ENCODE data around the gene TMIGD2. TPM values are rescaled to one million over a fixed set of nuclear protein-coding genes. Genes with fewer than 3 reads are reported as not detected.

Gene TMIGD2
- total RNA-seq = not detected

DNA sequence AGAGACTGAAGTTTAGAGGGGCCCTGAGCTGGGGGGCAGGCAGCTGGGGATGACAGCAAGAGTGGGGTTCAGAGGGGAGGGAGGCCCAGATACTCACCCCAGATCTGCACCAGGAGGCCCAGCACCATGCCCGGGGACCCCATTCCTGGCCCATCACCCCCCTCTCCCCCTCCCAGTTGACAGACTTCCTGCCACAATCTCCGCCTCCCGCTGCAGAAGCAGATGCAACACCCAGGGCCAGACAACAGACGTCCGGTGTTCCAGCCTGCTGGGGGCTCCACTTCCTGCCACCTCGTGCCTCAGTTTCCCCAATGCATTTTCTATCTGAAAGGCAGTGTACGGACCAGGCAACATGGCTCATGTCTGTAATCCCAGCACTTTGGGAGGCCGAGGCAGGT, at the start of gene TMIGD2:
Gene TMIGD2, minus strand, starts transcription at position 147 of the 398 bp plus-strand sequence. Its CDS starts 4 bp downstream, at position 143.

DNA sequence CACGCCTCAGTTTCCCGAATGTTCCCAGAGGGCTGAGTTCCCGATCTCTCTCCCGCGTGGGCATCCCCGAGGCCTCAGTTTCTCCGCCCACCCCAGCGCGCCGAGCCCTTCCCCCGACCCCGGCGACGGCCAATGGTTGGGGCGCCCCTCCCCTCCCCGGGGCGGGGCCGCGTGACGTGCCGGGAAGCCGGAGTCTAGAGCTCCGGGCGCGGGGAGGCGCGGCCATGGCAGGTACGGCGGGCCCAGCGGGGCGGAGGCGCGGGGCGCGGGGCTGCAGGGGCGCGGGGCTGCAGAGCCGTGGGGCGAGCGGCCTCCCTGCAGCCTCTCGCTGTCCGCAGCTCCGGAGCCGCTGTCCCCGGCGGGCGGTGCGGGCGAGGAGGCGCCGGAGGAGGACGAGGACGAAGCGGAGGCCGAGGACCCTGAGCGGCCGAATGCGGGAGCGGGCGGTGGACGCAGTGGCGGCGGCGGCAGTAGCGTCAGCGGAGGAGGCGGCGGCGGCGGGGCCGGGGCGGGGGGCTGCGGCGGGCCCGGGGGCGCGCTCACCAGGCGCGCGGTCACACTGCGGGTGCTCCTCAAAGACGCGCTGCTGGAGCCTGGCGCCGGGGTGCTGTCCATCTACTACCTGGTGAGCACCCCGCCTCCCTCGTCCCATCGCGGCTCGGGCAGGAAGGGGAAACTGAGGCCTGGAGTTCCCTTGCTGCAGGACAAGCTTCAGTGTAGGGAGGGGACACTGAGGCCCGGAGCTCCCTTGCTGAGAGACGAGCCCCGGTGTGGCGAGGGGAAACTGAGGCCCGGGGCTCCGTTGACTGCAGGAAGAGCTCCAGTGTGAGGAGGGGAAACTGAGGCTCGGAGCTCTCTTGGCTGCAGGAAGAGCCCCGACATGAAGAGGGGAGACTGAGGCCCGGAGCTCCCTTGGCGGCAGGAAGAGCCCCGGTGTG, 41.5 kb upstream of the TMIGD2 start, which contains the start of gene MPND:
Gene MPND, plus strand, starts transcription at position 193 of the 938 bp plus-strand sequence. Its CDS starts 32 bp downstream, at position 225.

DNA sequence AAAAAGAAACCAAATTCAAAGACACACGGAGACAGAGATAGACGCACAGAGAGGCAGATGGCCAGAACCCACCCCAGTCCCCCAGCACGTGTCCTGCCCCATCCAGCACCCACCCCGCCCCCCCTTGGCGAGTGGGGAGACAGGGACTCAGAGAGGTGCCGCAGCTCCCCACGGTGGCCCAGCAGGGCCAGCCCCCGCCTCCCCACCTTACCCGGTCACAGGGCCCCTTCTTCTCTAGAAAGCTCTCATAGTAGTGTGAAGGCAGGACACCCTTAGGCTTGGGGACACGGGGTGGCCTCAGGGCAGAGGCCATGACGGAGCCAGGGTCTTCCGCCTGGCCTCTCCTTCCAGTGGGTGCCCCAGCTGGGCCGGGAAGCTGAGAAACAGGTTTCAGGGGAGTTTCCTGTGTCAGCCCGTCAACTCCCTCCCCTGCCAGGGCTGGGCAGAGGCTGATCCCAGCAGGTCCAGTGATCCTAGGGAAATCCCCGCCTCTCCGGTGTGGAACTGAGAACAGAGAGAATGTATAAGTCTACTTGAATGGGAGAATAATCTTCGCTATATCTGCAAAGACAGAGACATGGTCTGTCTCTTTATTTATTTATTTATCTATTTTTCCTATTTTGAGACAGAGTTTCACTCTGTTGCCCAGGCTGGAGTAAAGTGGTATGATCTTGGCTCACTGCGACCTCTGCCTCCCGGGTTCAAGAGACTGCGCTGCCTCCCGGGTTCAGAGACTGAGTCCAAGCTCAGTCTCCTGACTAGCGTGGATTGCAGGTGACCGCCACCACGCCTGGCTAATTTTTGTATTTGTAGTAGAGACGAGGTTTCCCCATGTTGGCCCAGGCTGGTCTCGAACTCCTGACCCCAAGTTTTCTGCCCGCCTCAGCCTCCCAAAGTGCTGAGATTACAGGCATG, 36.5 kb upstream of the TMIGD2 start, which contains the start of gene STAP2:
Gene STAP2, minus strand, starts transcription at position 387 of the 915 bp plus-strand sequence. Its CDS starts 74 bp downstream, at position 313.

GRCh38 chr19:4304538-4305256, 2.5 kb upstream of the TMIGD2 start, which contains the start of gene FSD1:
TSS of gene FSD1 (plus strand) at chr19:4304598. CDS start at chr19:4304747, 149 bp downstream.

DNA sequence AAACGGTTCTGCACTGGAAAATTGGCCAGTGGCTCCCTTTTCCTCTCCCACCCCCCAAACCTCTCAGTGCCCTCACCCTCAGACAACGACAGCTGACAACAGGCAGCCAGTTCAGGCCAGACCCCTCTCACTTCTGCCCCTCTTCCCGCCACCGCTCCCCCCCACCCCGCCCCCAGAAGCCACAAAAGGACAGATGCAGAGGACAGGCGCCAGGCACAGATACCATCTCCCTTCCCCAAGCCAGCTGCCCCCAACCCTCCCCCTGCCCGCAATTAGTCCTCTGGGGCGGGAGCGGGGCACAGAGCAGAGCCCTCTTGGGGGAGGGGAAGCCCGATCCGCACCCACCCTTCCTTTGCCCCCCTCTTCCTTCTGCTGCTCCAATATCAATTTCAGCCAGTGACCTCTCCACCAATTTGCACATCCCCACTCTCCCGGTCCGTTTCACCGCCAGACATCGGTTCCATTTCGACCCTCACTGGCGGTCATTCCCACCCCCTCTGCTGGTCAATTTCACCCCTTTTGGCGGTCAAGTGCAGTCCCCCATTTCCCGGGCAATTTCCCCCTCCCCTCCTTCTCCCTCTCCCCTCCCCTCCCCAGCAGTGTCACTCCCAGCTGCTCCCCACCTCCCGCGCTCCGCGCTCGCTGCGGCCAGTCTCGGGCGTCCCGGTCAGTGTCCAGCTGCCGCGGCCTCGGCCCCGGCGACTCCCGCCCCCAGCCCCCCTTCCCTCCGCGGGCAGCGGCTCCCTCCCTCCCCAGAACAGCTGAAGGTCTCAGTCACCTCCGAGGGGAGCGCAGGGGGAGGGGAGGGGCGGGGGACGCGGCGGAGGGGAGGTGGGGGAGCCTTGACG, 23.5 kb downstream of the TMIGD2 start, which contains the start of gene SHD:
Gene SHD, plus strand, starts transcription at position 848 of the 848 bp plus-strand sequence. CDS start 798 bp downstream, outside the sequence.

GRCh38 chr19:4246767-4247593, 55.2 kb downstream of the TMIGD2 start, which contains the start of gene YJU2:
TSS of gene YJU2 (plus strand) at chr19:4247080. CDS start at chr19:4247147, 67 bp downstream.

Other genes starting within 250 kb of the TMIGD2 start
- gene ZBTB7A, start 235.5 kb downstream of the TMIGD2 start, total RNA-seq = 10 to 100 TPM; 24.6 to 31.0 TPM
- 100 to 1,000 TPM; 158 to 199 TPM for gene MAP2K2, start 178.3 kb downstream of the TMIGD2 start, total RNA-seq
- gene CREB3L3, start 148.8 kb downstream of the TMIGD2 start, total RNA-seq = not detected
- 10 to 100 TPM; 10.7 to 16.3 TPM for gene SIRT6, start 119.8 kb downstream of the TMIGD2 start, total RNA-seq
- under 1 TPM in 1 of 2 donors, not detected in 1; 0.34 TPM for gene ANKRD24, start 119.7 kb downstream of the TMIGD2 start, total RNA-seq
- gene EBI3, start 72.9 kb downstream of the TMIGD2 start, total RNA-seq = not detected
- 10 to 100 TPM; 18.9 to 28.3 TPM for gene YJU2, start 55.3 kb downstream of the TMIGD2 start, total RNA-seq
- not detected for gene SHD, start 23.1 kb downstream of the TMIGD2 start, total RNA-seq
- 1 to 10 TPM in 1 of 2 donors, under 1 TPM in 1; 0.69 to 1.7 TPM for gene FSD1, start 2.2 kb upstream of the TMIGD2 start, total RNA-seq
- 10 to 100 TPM; 15.7 to 16.2 TPM for gene STAP2, start 36.4 kb upstream of the TMIGD2 start, total RNA-seq
- gene MPND, start 41.2 kb upstream of the TMIGD2 start, total RNA-seq = 1 to 10 TPM; 3.4 to 8.3 TPM
- gene SH3GL1, start 98.2 kb upstream of the TMIGD2 start, total RNA-seq = 10 to 100 TPM; 53.3 to 58.3 TPM
- 10 to 100 TPM; 15.1 to 30.6 TPM for gene CHAF1A, start 100.3 kb upstream of the TMIGD2 start, total RNA-seq
- gene UBXN6, start 155.4 kb upstream of the TMIGD2 start, total RNA-seq = 10 to 100 TPM; 46.3 to 49.6 TPM
- gene HDGFL2, start 169.9 kb upstream of the TMIGD2 start, total RNA-seq = 10 to 100 TPM; 35.4 to 47.6 TPM
- gene PLIN4, start 216.1 kb upstream of the TMIGD2 start, total RNA-seq = under 1 TPM; under 0.01 TPM
- not detected for gene PLIN5, start 232.8 kb upstream of the TMIGD2 start, total RNA-seq
- gene LRG1, start 237.6 kb upstream of the TMIGD2 start, total RNA-seq = not detected

Measured in melanocyte of skin (primary cell).